Immature natural killer cell (primary cell): ENCODE data around the gene MYDGF. TPM values are rescaled to one million over a fixed set of nuclear protein-coding genes. Genes with fewer than 3 reads are reported as not detected.

Experiments used
- DNase-seq, 3 donors: peaks; one replicate each; pipeline ENCODE4 v3.0.0; 2022; ENCODE audit warnings: mixed read lengths in 1 of 3
- H3K27ac Mint-ChIP-seq, 6 donors: one replicate each; pipeline ENCODE4 v1.8.0; 2020; ENCODE audit warnings: mixed read lengths in 6 of 6, mild to moderate bottlenecking in 5 of 6, inconsistent platforms in 4 of 6, moderate library complexity in 3 of 6
- H3K27me3 Mint-ChIP-seq, 3 donors: one replicate each; pipeline ENCODE4 v1.8.0; 2020 to 2021; ENCODE audit warnings: low read depth in 3 of 3, mild to moderate bottlenecking in 3 of 3, mixed read lengths in 3 of 3, moderate library complexity in 3 of 3, inconsistent platforms in 1 of 3
- H3K36me3 Mint-ChIP-seq, 3 donors: one replicate each; pipeline ENCODE4 v1.8.0; 2020; ENCODE audit warnings: mixed read lengths in 3 of 3, inconsistent platforms in 2 of 3, mild to moderate bottlenecking in 2 of 3
- H3K4me1 Mint-ChIP-seq, 2 donors: one replicate each; pipeline ENCODE4 v1.8.0; 2020; ENCODE audit warnings: inconsistent platforms in 2 of 2, mild to moderate bottlenecking in 2 of 2, mixed read lengths in 2 of 2, moderate library complexity in 1 of 2
- H3K4me3 Mint-ChIP-seq, 5 donors: one replicate each; pipeline ENCODE4 v1.8.0; 2020; ENCODE audit warnings: mild to moderate bottlenecking in 5 of 5, mixed read lengths in 5 of 5, inconsistent platforms in 3 of 5, moderate library complexity in 3 of 5
- H3K9me3 Mint-ChIP-seq, 6 donors: one replicate each; pipeline ENCODE4 v1.8.0; 2020; ENCODE audit warnings: mild to moderate bottlenecking in 6 of 6, mixed read lengths in 6 of 6, inconsistent platforms in 4 of 6, moderate library complexity in 3 of 6
- polyA plus RNA-seq, 3 donors: library from polyadenylated mRNA; unstranded; fragments of 300-500 nt; fragmentation: Illumina TruSeq; gene quantifications; one replicate each; pipeline ENCODE4 v1.2.3, GENCODE V29; 2021

The MYDGF gene
- polyA plus RNA-seq, 3 donors from 2014 or later, result 207 to 245 (median 233) TPM

GRCh38 chr19:4707956-4708650 lies 38.0 kb upstream of the MYDGF start:
- Mint-ChIP-seq H3K9me3 (no peaks in the 10 kb centered on the region), H3K4me3 (peak overlapping the region; percentile 70 to 81 (median 79))

DNA sequence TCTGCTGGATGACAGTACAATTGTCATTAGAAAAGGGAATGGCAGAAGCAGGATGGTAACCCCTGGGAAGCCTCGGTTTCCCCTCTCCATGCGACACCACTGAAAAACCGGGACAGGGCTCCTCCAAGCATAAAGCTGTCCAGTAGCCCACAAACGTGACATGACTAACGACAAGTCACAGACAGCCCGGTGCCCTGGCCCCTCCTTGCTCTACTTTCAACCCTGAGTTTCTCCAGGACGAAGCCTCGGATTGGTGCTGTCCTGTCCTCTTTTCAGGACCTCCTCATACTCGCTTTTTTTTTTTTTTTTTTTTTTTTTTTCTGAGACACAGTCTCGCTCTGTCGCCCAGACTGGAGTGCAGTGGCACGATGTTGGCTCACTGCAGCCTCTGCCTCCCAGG lies 37.2 kb upstream of the MYDGF start:
- no peak for DNase-seq
- H3K4me1 Mint-ChIP-seq, result peaks cover 34 to 41% of the 10 kb centered on the region in 2 donors
- peaks cover 0 to 7% (median 7%) of the 10 kb centered on the region in 3 donors for H3K27me3 Mint-ChIP-seq

More at GRCh38 chr19:4707956-4708650, 38.0 kb upstream of the MYDGF start:
- Mint-ChIP-seq H3K36me3 (peaks cover 0 to 20% (median under 1%) of the 10 kb centered on the region in 3 donors), H3K4me1 (peaks cover 34 to 41% of the 10 kb centered on the region in 2 donors), H3K27me3 (peaks cover 2 to 7% (median 4%) of the 10 kb centered on the region in 3 donors), H3K27ac (peak overlapping the region; percentile 93 to 98 (median 96))
- no peak for DNase-seq

DNA sequence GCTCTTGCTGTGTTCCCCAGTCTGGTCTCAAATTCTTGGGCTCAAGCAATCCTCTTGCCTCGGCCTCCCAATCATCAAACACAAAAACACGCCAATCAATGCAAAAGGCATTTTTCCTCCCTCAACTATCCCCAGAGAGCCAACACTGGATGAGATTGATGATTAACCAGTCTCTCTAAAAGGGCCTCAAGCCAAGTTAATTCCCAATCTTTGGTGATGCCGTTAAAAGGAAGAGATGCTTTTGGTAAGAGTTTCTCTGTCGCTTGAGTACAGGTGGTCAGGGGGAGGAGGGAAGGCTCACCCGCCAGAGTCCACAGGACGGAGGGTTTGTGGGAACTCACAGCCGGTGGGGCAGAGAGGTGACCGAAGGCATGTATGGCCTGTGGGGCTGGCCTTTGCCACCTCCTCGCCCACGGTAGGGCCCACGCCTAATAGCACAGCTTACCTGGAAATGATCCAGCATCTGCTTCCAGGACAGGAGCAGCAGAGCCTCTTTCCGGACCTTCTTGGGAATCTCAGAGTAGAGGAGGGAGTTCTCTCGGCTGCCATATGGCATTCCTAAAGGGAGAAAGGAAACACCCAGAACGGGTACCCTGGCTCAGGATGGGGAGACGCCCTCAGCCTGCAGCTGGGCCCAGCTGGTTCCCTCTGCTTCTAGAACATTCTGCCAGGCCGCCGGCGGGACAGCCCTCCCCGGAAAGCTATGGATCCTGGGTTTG lies 35.4 kb upstream of the MYDGF start:
- H3K27me3 Mint-ChIP-seq, result peaks cover 0 to 7% (median 7%) of the 10 kb centered on the region in 3 donors
- H3K27ac Mint-ChIP-seq, result peak overlapping the region in 3 of 6 donors; percentile 16 to 46 (median 28)
- H3K4me3 Mint-ChIP-seq, result no peak overlapping the region
- peaks cover 26 to 35% of the 10 kb centered on the region in 2 donors for H3K4me1 Mint-ChIP-seq
- no peaks in the 10 kb centered on the region for H3K9me3 Mint-ChIP-seq
- peaks cover 0 to 18% (median 8%) of the 10 kb centered on the region in 3 donors for H3K36me3 Mint-ChIP-seq
- DNase-seq, result no peak

More for the DNA sequence above, 37.2 kb upstream of the MYDGF start:
- no peaks in the 10 kb centered on the region for H3K9me3 Mint-ChIP-seq
- H3K36me3 Mint-ChIP-seq, result peaks cover 0 to 17% (median 4%) of the 10 kb centered on the region in 3 donors
- no peak overlapping the region for H3K4me3 Mint-ChIP-seq
- H3K27ac Mint-ChIP-seq, result peak overlapping the region in 3 of 6 donors; percentile 73 to 98 (median 96)

DNA sequence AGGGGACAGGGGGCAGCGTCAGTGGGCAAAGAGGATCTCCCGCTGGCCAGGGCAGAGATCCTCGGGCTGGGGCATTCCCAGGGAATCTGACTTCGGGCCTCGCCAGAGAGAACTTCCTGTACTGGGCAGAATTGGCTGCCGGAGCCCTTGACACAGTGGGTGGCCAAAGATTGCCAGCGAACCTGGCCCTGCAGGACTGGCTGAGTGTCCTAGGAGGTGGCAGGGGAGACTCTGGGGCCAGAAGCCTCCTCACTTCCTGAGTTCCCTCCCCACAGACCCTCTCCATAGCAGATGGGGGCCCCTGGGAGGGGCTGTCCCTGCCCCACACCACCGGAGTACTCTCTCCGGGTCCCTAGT lies 34.2 kb upstream of the MYDGF start:
- peaks cover 0 to 4% (median 4%) of the 10 kb centered on the region in 3 donors for H3K27me3 Mint-ChIP-seq
- peaks cover 15 to 22% of the 10 kb centered on the region in 2 donors for H3K4me1 Mint-ChIP-seq
- no peak overlapping the region for H3K4me3 Mint-ChIP-seq
- H3K9me3 Mint-ChIP-seq, result no peaks in the 10 kb centered on the region
- no peak overlapping the region for H3K27ac Mint-ChIP-seq
- peaks cover 0 to 14% (median 8%) of the 10 kb centered on the region in 3 donors for H3K36me3 Mint-ChIP-seq
- DNase-seq, result no peak

GRCh38 chr19:4703671-4704316 lies 33.7 kb upstream of the MYDGF start:
- no peak for DNase-seq
- Mint-ChIP-seq H3K4me3 (no peak overlapping the region), H3K36me3 (peaks cover 0 to 14% (median 8%) of the 10 kb centered on the region in 3 donors), H3K4me1 (peaks cover 10 to 17% of the 10 kb centered on the region in 2 donors), H3K27me3 (peaks cover 0 to 3% (median 0%) of the 10 kb centered on the region in 3 donors), H3K27ac (peak overlapping the region in 1 of 6 donors; percentile 76), H3K9me3 (no peaks in the 10 kb centered on the region)

- Mint-ChIP-seq H3K4me3 (no peak overlapping the region), H3K27ac (no peak overlapping the region), H3K9me3 (no peaks in the 10 kb centered on the region), H3K4me1 (peaks cover 0 to 7% of the 10 kb centered on the region in 2 donors), H3K36me3 (peaks cover 0 to 18% (median 8%) of the 10 kb centered on the region in 3 donors), H3K27me3 (peaks cover 0 to 3% (median 0%) of the 10 kb centered on the region in 3 donors)
- DNase-seq, result no peak
Observed at GRCh38 chr19:4702764-4703163, 32.6 kb upstream of the MYDGF start.

GRCh38 chr19:4701557-4701956 lies 31.4 kb upstream of the MYDGF start:
- Mint-ChIP-seq H3K4me1 (no peaks in the 10 kb centered on the region), H3K4me3 (no peak overlapping the region), H3K9me3 (no peaks in the 10 kb centered on the region), H3K36me3 (peaks cover 0 to 24% (median 8%) of the 10 kb centered on the region in 3 donors), H3K27ac (no peak overlapping the region), H3K27me3 (peaks cover 0 to 3% (median 0%) of the 10 kb centered on the region in 3 donors)
- DNase-seq, result no peak

GRCh38 chr19:4700693-4700970 lies 30.5 kb upstream of the MYDGF start:
- peaks cover 0 to 3% (median 0%) of the 10 kb centered on the region in 3 donors for H3K27me3 Mint-ChIP-seq
- no peak overlapping the region for H3K4me3 Mint-ChIP-seq
- H3K27ac Mint-ChIP-seq, result no peak overlapping the region
- peaks cover 0 to 25% (median 8%) of the 10 kb centered on the region in 3 donors for H3K36me3 Mint-ChIP-seq
- DNase-seq, result no peak
- H3K4me1 Mint-ChIP-seq, result no peaks in the 10 kb centered on the region
- no peaks in the 10 kb centered on the region for H3K9me3 Mint-ChIP-seq

GRCh38 chr19:4699826-4700692 lies 29.9 kb upstream of the MYDGF start:
- H3K9me3 Mint-ChIP-seq, result no peaks in the 10 kb centered on the region
- peaks cover 0 to 3% (median 0%) of the 10 kb centered on the region in 3 donors for H3K27me3 Mint-ChIP-seq
- H3K36me3 Mint-ChIP-seq, result peaks cover 0 to 25% (median 8%) of the 10 kb centered on the region in 3 donors
- no peak overlapping the region for H3K4me3 Mint-ChIP-seq
- DNase-seq, result no peak
- H3K27ac Mint-ChIP-seq, result no peak overlapping the region
- no peaks in the 10 kb centered on the region for H3K4me1 Mint-ChIP-seq

- Mint-ChIP-seq H3K9me3 (no peaks in the 10 kb centered on the region), H3K4me3 (no peak overlapping the region), H3K36me3 (peaks cover 7 to 31% (median 14%) of the 10 kb centered on the region in 3 donors), H3K27me3 (peaks cover 0 to under 1% (median 0%) of the 10 kb centered on the region in 3 donors), H3K4me1 (peaks cover 0 to 2% of the 10 kb centered on the region in 2 donors), H3K27ac (no peak overlapping the region)
- no peak for DNase-seq
Observed at GRCh38 chr19:4697304-4697703, 27.2 kb upstream of the MYDGF start.

DNA sequence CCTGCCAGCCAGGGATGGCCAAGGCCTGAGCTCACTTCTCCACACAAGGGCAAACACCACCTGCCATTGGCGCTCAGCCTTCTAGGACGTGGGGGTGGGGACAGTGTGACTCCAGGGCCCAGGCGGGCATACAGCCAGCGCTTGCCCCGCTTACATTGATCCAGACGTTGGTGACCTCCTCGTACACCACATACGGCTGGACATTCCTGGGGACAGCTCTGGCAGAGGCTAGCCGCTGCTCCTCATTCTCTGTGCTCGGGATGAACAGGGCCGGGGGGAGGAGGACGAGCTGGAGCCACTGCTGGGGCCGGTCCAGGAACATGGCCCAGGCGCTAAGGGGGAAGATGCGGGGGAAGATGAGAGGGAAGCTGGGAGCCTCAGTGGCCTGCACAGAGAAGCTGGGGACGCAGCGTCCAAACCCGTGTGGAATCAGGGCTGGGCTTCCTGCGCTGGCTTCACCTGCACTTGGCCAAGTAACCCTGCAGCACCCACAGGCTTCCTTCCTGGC lies 25.1 kb upstream of the MYDGF start:
- H3K4me1 Mint-ChIP-seq, result peaks cover 0 to 2% of the 10 kb centered on the region in 2 donors
- H3K27ac Mint-ChIP-seq, result no peak overlapping the region
- no peaks in the 10 kb centered on the region for H3K9me3 Mint-ChIP-seq
- no peak for DNase-seq
- peaks cover 10 to 37% (median 14%) of the 10 kb centered on the region in 3 donors for H3K36me3 Mint-ChIP-seq
- H3K4me3 Mint-ChIP-seq, result no peak overlapping the region
- no peaks in the 10 kb centered on the region for H3K27me3 Mint-ChIP-seq

DNA sequence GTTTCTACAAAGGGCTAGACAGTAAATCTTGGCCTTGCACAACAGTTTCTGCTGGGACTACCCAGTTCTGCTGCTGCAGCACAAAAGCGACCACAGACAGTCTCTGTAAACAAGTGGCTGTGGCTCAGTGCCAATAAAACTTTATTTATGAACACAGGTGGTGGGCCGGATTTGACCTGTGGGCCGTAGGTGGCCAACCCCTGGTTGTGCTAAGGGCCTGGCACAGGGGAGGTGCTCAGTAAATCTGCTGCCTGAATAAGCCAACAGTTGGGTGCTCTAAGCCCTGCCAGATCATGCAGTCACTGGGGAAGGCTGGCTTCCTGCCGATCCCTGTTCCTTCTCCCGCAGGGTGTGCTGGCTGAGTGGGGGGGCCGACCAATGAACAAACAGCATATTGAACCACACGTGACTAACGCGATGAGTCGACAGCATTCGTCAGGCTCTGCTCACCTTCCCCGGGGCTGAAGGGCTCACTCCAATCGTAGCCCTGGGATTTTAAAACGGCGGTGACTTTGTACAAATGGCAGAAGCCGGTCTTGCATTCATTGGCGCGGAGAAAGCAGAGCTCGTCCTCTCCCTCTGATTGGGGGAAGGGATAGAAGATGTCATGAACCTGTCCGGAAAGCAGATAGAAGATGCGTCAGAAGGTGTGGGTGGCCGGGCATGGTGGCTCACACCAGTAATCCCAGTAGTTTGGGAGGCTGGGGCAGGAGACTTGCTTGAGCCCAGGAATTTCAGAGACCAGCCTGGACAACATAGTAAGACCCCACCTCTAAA lies 24.3 kb upstream of the MYDGF start:
- Mint-ChIP-seq H3K9me3 (no peaks in the 10 kb centered on the region), H3K4me3 (no peak overlapping the region), H3K27ac (no peak overlapping the region), H3K27me3 (no peaks in the 10 kb centered on the region), H3K36me3 (peaks cover 10 to 38% (median 14%) of the 10 kb centered on the region in 3 donors), H3K4me1 (peaks cover 0 to 2% of the 10 kb centered on the region in 2 donors)
- no peak for DNase-seq
